ENCODE measurements around the gene DAZAP2.
"Not testable (repeated sequence)": the region's sequence is repeated elsewhere in the genome, so short reads cannot be mapped to it uniquely, and the experiment has no call there.

Gene DAZAP2

DNA sequence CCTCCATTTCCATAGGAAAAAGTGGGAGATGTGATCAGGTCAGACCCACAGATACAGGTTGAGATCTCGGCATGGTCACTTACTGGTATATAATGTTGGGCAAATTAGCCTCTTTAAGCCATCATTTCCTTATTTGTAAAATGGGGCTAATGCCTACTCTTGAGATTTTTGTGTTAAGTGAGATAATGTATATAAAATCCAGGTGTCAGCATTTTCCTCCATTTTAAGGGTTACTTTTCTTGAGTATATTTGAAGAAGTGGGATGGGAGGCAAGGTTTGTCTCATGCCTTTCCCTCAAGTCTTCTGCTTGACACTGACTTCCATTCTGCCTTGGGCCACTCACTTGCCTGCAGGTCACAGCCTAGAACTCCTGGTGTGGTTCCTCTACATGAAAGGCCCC lies 10.7 kb upstream of the DAZAP2 start:
- Mint-ChIP-seq H3K36me3 (no peaks in the 10 kb centered on the region), H3K27ac (no peak overlapping the region), H3K4me1 (no peaks in the 10 kb centered on the region), H3K4me3 (no peak overlapping the region), H3K9me3 (no peaks in the 10 kb centered on the region)
- ATAC-seq, result no peak
- no peak for DNase-seq (ENCODE audit: low spot score in 2 of 2)

DNA sequence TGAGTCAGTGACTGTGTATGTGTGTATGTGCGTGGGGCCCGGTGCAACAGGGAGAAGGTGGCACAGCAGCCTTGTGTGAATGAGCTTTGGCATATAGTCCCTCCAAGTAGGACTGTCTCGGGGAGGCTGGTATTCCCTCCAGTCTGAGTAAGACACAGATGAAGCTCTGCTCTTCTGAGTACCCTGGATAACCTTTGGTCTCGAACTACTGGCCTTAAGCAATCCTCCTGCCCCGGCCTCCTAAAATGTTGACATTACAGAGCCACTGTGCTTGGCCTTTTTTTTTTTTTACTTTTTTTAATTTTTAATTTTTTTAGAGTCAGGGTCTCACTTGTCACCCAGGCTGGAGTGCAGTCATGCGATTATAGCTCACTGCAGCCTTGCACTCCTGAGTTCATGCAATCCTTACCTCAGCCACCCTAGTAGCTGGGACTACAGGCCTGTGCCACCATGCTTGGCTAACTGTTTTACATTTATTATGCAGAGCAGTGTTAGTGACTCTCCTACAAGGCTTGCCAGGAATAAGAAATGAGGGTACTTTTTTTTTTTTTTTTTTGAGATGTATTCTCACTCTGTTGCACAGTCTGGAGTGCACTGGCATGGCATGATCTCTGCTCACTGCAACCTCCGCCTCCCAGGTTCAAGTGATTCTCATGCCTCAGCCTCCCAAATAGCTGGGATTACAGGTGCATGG lies 9.4 kb upstream of the DAZAP2 start:
- Mint-ChIP-seq H3K9me3 (no peaks in the 10 kb centered on the region), H3K27ac (no peak overlapping the region), H3K4me3 (no peak overlapping the region), H3K4me1 (no peaks in the 10 kb centered on the region), H3K36me3 (no peaks in the 10 kb centered on the region)
- no peak for DNase-seq (ENCODE audit: low spot score in 2 of 2)
- ATAC-seq, result no peak

DNA sequence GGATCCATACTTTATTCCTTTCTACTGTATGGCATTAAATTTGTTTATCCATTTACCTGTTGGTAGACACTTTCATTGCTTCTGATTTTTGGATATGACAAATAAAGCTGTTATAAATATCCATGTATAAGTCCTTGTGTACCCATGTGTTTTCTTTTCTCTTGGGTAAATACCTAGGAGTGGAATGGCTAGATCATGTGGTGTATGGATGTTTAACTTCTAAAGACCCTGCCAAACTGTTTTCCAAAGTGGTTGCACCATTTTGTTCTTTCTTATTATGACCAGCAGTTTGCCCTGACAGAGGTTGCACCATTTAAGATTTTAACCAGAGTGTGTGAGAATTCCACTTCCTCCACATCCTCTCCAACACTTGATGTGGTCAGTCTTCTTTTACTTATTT lies 6.0 kb upstream of the DAZAP2 start:
- no peak overlapping the region for H3K4me3 Mint-ChIP-seq
- H3K4me1 Mint-ChIP-seq, result peaks cover under 1% of the 10 kb centered on the region
- H3K36me3 Mint-ChIP-seq, result no peaks in the 10 kb centered on the region
- no peaks in the 10 kb centered on the region for H3K9me3 Mint-ChIP-seq
- ATAC-seq (no peak), DNase-seq (ENCODE audit: low spot score in 2 of 2) (no peak)
- H3K27ac Mint-ChIP-seq, result no peak overlapping the region

DNA sequence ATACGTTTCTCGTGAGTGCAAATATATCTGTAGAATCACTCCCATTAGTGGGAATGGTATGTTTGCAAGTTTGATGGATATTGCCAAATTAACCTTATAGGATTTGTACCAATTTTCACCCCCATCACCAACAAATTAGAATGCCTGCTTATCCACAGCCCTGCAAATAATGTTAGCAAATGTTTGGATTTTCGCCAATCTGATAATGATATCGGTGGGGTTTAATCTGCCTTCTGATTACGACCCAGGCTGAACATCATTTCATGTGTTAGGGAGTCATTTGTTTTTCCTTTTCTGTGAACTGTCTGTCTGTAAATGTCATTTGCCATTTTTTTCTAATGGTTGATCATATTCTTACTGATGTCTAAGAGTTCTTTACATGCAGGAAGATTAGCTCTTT lies 4.1 kb upstream of the DAZAP2 start:
- Mint-ChIP-seq H3K4me1 (peaks cover 8% of the 10 kb centered on the region), H3K9me3 (no peaks in the 10 kb centered on the region), H3K36me3 (peaks cover 12% of the 10 kb centered on the region), H3K4me3 (no peak overlapping the region), H3K27ac (peak overlapping the region; percentile 22)
- ATAC-seq, result no peak
- no peak for DNase-seq (ENCODE audit: low spot score in 2 of 2)

DNA sequence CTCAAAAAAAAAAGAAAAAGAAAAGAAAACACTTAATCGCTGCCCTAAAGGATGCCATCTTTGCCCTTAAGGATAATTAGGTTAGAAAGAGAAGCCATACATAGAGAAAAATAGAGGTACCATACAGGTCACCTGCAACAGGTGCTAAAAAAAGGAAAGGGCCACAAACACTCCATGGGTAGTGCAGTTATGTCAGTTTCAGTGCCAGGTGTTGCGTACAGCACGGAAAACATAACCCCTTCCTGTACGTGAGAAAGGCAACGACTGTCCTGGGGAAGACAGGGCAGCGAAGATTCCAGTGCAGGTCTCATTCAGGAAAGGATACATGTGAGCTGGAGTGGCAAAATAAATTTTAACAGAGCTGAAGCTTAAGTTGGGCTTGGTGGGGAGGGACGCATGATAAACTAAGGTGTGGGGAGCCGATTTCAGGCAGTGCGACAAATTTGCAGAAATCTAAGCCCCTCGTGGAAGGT lies 553 bp upstream of the DAZAP2 start:
- no peak for DNase-seq (ENCODE audit: low spot score in 2 of 2)
- ATAC-seq, result no peak
- peaks cover 39% of the 10 kb centered on the region for H3K4me1 Mint-ChIP-seq
- H3K9me3 Mint-ChIP-seq, result no peaks in the 10 kb centered on the region
- peaks cover 48% of the 10 kb centered on the region for H3K36me3 Mint-ChIP-seq
- peak overlapping the region; percentile 92 for H3K4me3 Mint-ChIP-seq
- peak overlapping the region; percentile 100 for H3K27ac Mint-ChIP-seq

DNA sequence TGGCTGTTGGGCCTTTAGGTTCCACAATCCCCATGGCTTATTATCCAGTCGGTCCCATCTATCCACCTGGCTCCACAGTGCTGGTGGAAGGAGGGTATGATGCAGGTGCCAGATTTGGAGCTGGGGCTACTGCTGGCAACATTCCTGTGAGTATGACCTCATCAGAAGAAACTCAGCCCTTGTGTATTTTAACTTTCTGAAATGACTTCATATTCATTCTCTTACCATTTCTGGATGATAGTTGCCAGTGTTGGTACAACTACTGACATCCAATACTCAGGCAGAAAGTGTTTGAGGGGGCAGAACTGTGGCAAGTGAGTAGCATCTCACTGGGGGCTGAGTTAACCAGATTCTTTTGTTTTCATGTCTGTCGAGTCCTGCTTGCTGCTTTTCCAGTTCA lies 2.3 kb downstream of the DAZAP2 start:
- no peaks in the 10 kb centered on the region for H3K9me3 Mint-ChIP-seq
- DNase-seq (ENCODE audit: low spot score in 2 of 2), result no peak
- peak overlapping the region; percentile 92 for H3K4me3 Mint-ChIP-seq
- peaks cover 76% of the 10 kb centered on the region for H3K36me3 Mint-ChIP-seq
- H3K4me1 Mint-ChIP-seq, result peaks cover 48% of the 10 kb centered on the region
- peak overlapping the region; percentile 100 for H3K27ac Mint-ChIP-seq
- ATAC-seq, result no peak

DNA sequence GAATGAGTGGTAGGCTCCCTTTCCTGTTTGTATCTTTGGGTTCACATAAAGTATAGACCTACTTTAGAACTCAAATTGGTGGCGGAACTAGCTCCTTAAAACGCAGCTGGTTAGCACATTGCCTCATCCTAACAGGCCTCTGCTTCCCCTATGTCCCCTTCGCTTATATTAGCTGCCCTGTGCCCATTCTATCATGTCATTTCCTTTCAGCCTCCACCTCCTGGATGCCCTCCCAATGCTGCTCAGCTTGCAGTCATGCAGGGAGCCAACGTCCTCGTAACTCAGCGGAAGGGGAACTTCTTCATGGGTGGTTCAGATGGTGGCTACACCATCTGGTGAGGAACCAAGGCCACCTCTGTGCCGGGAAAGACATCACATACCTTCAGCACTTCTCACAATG lies 3.5 kb downstream of the DAZAP2 start:
- H3K27ac Mint-ChIP-seq, result peak overlapping the region; percentile 13
- ATAC-seq (no peak), DNase-seq (ENCODE audit: low spot score in 2 of 2) (no peak)
- H3K4me3 Mint-ChIP-seq, result no peak overlapping the region
- no peaks in the 10 kb centered on the region for H3K9me3 Mint-ChIP-seq
- peaks cover 82% of the 10 kb centered on the region for H3K36me3 Mint-ChIP-seq
- peaks cover 60% of the 10 kb centered on the region for H3K4me1 Mint-ChIP-seq

DNA sequence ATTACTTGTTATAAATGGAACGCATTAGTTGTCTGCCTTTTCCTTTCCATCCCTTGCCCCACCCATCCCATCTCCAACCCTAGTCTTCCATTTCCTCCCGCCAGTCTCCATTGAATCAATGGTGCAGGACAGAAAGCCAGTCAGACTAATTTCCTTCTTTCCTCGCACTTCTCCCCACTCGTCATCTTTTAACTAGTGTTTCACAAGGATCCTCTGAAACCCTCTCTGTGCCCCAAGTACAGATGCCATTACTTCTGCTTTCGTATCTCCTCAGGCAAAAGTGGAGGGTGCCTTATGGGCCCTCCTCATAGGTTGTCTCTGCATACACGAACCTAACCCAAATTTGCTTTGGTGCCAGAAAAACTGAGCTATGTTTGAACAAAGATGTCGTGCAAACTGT lies 4.2 kb downstream of the DAZAP2 start:
- H3K9me3 Mint-ChIP-seq, result no peaks in the 10 kb centered on the region
- peaks cover 64% of the 10 kb centered on the region for H3K4me1 Mint-ChIP-seq
- H3K36me3 Mint-ChIP-seq, result peaks cover 82% of the 10 kb centered on the region
- peak overlapping the region; percentile 63 for H3K27ac Mint-ChIP-seq
- ATAC-seq (no peak), DNase-seq (ENCODE audit: low spot score in 2 of 2) (no peak)
- no peak overlapping the region for H3K4me3 Mint-ChIP-seq

DNA sequence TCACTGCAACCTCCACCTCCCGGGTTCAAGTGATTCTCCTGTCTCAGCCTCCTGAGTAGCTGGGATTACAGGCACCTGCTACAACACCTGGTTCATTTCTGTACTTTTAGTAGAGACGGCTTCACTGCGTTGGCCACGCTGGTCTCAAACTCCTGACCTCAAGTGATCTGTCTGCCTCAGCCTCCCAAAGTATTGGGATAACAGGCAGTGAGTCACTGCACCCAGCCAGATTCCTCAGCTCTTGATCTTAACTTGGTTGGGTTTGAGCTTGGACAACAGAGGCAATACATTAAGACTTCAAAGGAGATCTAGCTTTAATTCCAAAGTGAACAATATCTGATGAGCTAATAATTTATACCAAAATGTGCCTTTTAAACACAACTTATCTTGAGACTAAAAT lies 5.6 kb downstream of the DAZAP2 start:
- ATAC-seq (no peak), DNase-seq (ENCODE audit: low spot score in 2 of 2) (no peak)
- Mint-ChIP-seq H3K9me3 (no peaks in the 10 kb centered on the region), H3K36me3 (peaks cover 73% of the 10 kb centered on the region), H3K4me1 (peaks cover 66% of the 10 kb centered on the region), H3K27ac (peak overlapping the region; percentile 85), H3K4me3 (no peak overlapping the region)

DNA sequence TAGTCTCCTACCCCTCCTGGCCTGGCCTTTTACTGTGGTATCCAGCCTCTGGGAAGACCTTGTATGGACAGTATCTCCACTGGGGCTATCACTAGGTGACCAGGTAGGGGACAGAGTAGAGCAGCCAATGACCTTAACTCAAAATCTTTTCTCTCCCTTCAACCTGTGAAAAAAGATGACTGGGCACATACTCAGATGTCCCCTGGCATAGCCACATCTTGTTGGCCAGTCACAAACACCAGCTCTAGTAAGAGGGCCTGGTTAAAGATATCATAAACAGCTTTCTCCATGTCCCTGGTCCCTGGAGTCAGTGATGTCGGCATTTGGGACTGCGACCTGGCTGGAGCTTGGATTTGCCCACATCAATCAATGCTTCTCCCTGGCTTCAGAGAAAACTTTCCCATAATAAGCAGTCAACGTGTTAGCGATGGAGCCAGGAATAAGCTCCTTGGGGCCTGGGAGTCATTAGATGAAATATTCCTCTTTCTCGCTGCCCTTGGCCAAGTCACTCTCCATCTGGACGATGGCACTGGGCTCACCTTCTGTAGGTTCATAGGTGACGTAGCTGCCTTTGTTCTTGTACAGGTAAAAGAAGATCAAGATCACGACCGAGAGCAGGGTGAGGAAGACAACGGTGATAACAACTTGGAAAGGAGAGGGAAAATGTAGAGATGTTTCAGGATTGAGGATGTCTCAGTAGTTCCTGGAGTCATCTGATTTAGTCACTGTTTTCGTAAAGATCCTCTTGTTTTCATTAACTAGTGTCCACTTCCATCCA lies 7.0 kb downstream of the DAZAP2 start:
- peaks cover 59% of the 10 kb centered on the region for H3K36me3 Mint-ChIP-seq
- peak overlapping the region; percentile 85 for H3K27ac Mint-ChIP-seq
- ATAC-seq (peak; percentile 43), DNase-seq (ENCODE audit: low spot score in 2 of 2) (no peak)
- peak overlapping the region; percentile 18 for H3K4me3 Mint-ChIP-seq
- peaks cover 55% of the 10 kb centered on the region for H3K4me1 Mint-ChIP-seq
- no peaks in the 10 kb centered on the region for H3K9me3 Mint-ChIP-seq

DNA sequence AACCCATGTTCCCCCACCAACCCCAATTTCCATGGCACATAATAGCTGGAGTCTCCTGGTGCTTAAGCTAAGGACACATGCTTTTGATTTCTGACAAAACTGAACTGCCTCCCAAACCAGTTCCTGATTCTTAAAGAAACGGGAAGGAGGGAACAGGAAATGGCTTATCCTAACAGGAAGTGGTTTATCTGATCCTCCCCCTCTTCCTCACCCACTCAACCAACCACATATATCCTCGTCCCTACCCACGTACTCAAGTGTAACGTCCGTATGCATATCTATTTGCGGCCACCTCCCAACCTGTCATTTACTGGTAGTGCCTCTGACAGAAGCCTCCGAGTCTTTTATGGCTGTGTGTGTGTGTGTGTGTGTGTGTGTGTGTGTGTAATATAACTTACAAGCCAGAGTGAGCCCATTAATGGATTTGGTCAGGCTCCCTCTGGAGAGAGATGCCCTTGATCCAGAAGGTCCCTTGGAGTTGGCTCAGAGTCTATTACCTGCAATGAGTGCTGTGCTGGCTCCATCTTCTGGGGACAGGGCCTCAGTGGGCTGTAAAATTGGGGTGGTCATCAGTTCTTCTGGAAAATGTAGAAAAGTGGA lies 7.7 kb downstream of the DAZAP2 start:
- peaks cover 52% of the 10 kb centered on the region for H3K36me3 Mint-ChIP-seq
- ATAC-seq, result peak; percentile 75
- peak in 1 of 2 donors; percentile 63 for DNase-seq (ENCODE audit: low spot score in 2 of 2)
- peaks cover 48% of the 10 kb centered on the region for H3K4me1 Mint-ChIP-seq
- H3K27ac Mint-ChIP-seq, result peak overlapping the region; percentile 85
- no peaks in the 10 kb centered on the region for H3K9me3 Mint-ChIP-seq
- peak overlapping the region; percentile 18 for H3K4me3 Mint-ChIP-seq

DNA sequence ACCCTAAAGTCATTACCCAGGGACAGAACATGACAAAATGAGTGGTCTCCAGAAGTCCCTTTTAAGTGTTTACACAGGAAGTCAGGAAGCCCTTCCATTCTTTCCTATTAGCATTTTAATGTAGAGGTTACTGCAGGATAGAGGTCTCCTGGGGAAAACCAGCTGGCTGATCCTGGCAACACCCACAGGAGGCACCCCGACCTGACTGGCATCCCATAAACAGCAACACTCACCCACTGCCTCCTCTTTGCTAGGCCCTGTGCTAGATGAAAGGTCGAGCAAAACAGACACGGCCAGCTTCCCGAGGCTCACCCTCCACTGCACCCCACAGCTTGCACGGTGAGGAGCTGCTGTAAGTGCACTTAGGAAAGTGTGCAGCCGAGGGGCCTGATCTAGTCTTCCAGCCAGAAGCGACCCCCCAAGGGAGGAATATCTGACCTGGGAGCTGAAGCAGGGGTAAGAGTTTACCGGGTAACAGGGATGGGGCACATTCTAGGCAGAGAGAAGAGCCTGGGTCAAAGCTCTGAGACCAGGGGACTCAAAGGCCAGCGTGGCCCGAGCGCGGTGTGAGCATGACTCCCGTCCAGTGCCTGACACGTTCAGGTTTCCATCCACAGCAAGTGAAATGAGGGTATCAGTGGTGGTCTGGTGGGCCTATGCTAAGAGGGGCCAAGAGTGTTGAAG lies 9.0 kb downstream of the DAZAP2 start:
- Mint-ChIP-seq H3K36me3 (peaks cover 39% of the 10 kb centered on the region), H3K4me1 (peaks cover 40% of the 10 kb centered on the region), H3K9me3 (no peaks in the 10 kb centered on the region), H3K27ac (peak overlapping the region; percentile 85), H3K4me3 (no peak overlapping the region)
- DNase-seq (ENCODE audit: low spot score in 2 of 2), result no peak
- no peak for ATAC-seq

DNA sequence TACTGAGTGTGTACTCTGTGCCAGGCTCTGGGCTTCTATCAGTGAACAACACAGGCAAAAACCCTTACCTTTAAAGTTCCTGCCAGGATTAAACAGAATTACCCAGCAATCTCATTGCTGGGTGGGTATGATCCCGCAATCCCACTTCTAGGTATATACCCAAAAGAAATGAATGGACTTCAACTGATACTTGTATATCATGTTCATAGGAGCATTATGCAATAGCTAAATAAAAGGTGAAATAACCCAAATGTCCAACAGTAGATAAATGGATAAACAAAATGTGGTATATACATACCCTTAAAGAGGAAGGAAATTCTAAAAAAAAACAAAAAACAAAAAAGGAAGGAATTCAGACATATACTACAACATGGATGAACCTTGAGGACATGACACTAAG lies 14.7 kb downstream of the DAZAP2 start:
- Mint-ChIP-seq H3K9me3 (no peaks in the 10 kb centered on the region), H3K4me1 (peaks cover 9% of the 10 kb centered on the region), H3K4me3 (no peak overlapping the region), H3K27ac (no peak overlapping the region), H3K36me3 (no peaks in the 10 kb centered on the region)
- ATAC-seq (no peak), DNase-seq (ENCODE audit: low spot score in 2 of 2) (no peak)

DNA sequence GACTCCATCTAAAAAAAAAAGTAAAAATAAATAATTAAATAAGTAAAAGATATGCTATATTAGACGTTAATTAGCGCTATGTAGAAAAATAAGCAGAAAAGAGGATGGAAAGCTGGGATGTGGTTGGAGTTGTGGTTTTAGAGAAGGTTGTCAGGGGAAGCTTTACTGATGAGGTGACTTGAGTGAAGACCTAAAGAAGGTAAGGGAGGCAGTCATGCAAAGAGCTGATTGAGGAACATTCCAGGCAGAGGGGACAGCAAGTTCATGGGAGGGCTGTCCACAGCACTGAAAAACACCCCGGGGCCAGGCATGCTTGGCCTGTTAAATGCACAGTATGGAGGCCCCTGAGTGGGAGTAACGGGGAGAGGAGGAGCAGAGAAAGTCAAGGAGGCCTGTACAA lies 15.9 kb downstream of the DAZAP2 start:
- H3K4me1 Mint-ChIP-seq, result peaks cover 5% of the 10 kb centered on the region
- ATAC-seq (no peak), DNase-seq (ENCODE audit: low spot score in 2 of 2) (no peak)
- no peaks in the 10 kb centered on the region for H3K9me3 Mint-ChIP-seq
- H3K27ac Mint-ChIP-seq, result no peak overlapping the region
- no peak overlapping the region for H3K4me3 Mint-ChIP-seq
- H3K36me3 Mint-ChIP-seq, result no peaks in the 10 kb centered on the region

DNA sequence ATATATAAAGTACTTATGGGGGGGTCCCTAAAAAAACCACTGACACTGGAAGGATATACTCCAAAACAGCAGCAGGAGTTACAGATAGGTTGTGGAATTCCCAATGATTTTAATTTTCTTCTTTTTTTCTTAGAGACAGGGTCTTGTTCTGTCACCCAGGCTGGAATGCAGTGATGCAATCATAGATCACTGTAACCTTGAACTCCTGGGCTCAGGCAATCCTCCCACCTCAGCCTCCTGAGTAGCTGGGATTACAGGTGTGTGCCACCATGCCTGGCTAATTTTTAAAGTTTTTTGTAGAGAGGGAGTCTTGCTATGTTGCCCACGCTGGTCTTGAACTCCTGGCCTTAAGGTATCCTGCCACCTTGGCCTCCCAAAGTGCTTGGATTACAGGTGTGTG lies 21.0 kb downstream of the DAZAP2 start:
- H3K4me1 Mint-ChIP-seq, result peaks cover 15% of the 10 kb centered on the region
- DNase-seq (ENCODE audit: low spot score in 2 of 2); H3K27ac Mint-ChIP-seq; H3K36me3 Mint-ChIP-seq; H3K4me3 Mint-ChIP-seq; ATAC-seq; H3K9me3 Mint-ChIP-seq: not testable (repeated sequence)

All from stimulated activated effector memory CD8-positive, alpha-beta T cell treated with anti-CD3 and anti-CD28 coated beads, Interleukin-12 subunit alpha, Interleukin-12 subunit beta, amount 100 ng/mL, for 72 hours (primary cell).